PC-3 (cell line): Measurements from ENCODE around the gene TREM1. TPM values are rescaled to one million over a fixed set of nuclear protein-coding genes. Genes with fewer than 3 reads are reported as not detected.

Source experiments
- ATAC-seq: fragments of 200-7000 bp; cut with Tn5 transposase; 2 replicates; pipeline ENCODE4 v1.9.1; 2020; ENCODE audit warnings: mild to moderate bottlenecking, moderate library complexity
- BruUV-seq: library from RNA; stranded (reverse); fragments of 400-500 nt; replicated peaks from 2 replicates; lab custom pipeline; 2021; lab: Mats Ljungman, UMichigan
- CTCF ChIA-PET: fragments of 300-600 bp; sonication (Branson Sonifier 250); formaldehyde crosslinking; loops from one replicate; lab custom pipeline; 2022; ENCODE audit warnings: antibody characterized with exemption; lab: Charles Lee
- POLR2A ChIA-PET: fragments of 300-600 bp; sonication (Branson Sonifier 250); formaldehyde crosslinking; loops from one replicate; lab custom pipeline; 2022; ENCODE audit warnings: antibody characterized with exemption; ENCODE audit not compliant: unreplicated experiment; lab: Charles Lee
- DNase-seq: peaks from one replicate; pipeline ENCODE4 v3.0.0-alpha.2; 2015
- H2AFZ ChIP-seq: fragments of 300-600 bp; sonication (generic); 2 replicates; pipeline ENCODE4 v1.6.0; 2016; ENCODE audit warnings: antibody characterized with exemption, low read length
- H3F3A ChIP-seq: fragments of 300-600 bp; sonication (generic); one replicate; pipeline ENCODE4 v1.6.0; 2017; ENCODE audit warnings: antibody characterized with exemption, low read length, control low read depth, mild to moderate bottlenecking; ENCODE audit not compliant: unreplicated experiment
- H3K27ac ChIP-seq: fragments of 300-600 bp; sonication (generic); 2 replicates; pipeline ENCODE4 v1.5.1; 2016; ENCODE audit warnings: mild to moderate bottlenecking, low read length
- H3K27me3 ChIP-seq: fragments of 300-600 bp; sonication (generic); 2 replicates; pipeline ENCODE4 v1.6.1; 2016; ENCODE audit warnings: low read length, mixed read lengths
- H3K36me3 ChIP-seq: fragments of 300-600 bp; sonication (generic); 2 replicates; pipeline ENCODE4 v1.6.1; 2016; ENCODE audit warnings: low read depth, mixed run types, low read length, mixed read lengths
- H3K4me1 ChIP-seq: fragments of 300-600 bp; sonication (generic); 2 replicates; pipeline ENCODE4 v1.5.1; 2016; ENCODE audit warnings: low read length; ENCODE audit not compliant: insufficient read depth
- H3K4me2 ChIP-seq: fragments of 300-600 bp; sonication (generic); 2 replicates; pipeline ENCODE4 v1.6.0; 2016; ENCODE audit warnings: low read length
- H3K4me3 ChIP-seq: fragments of 300-600 bp; sonication (generic); 2 replicates; pipeline ENCODE4 v1.5.1; 2016; ENCODE audit warnings: mild to moderate bottlenecking, low read length, mixed read lengths
- H3K79me2 ChIP-seq: fragments of 300-600 bp; sonication (generic); 2 replicates; pipeline ENCODE4 v1.6.1; 2017; ENCODE audit warnings: low read length, mixed read lengths
- H3K9ac ChIP-seq: fragments of 300-600 bp; sonication (generic); 2 replicates; pipeline ENCODE4 v1.6.0; 2016; ENCODE audit warnings: mild to moderate bottlenecking, low read length
- H3K9me2 ChIP-seq: fragments of 300-600 bp; sonication (generic); replicated peaks from 2 replicates; pipeline ENCODE4 v1.6.1; 2016; ENCODE audit warnings: mixed run types, low read length, mixed read lengths
- H3K9me3 ChIP-seq: fragments of 300-600 bp; sonication (generic); 2 replicates; pipeline ENCODE4 v1.6.1; 2016; ENCODE audit warnings: low read length, mixed read lengths
- H4K20me1 ChIP-seq: fragments of 300-600 bp; sonication (generic); 2 replicates; pipeline ENCODE4 v1.6.1; 2016; ENCODE audit warnings: low read length, mixed read lengths
- CTCF ChIP-seq: fragments of 300-600 bp; sonication (generic); conservative IDR thresholded peaks from 2 replicates; pipeline ENCODE4 v1.5.1; 2017; ENCODE audit warnings: antibody characterized with exemption, low read depth, mild to moderate bottlenecking, low read length
- EZH2 ChIP-seq: fragments of 300-600 bp; sonication (generic); IDR thresholded peaks from one replicate; pipeline ENCODE4 v1.6.1; 2017; ENCODE audit warnings: antibody characterized with exemption, mild to moderate bottlenecking, low read length; ENCODE audit not compliant: unreplicated experiment
- EZH2phosphoT487 ChIP-seq: fragments of 300-600 bp; sonication (generic); IDR thresholded peaks from 2 replicates; pipeline ENCODE4 v1.6.1; 2018; ENCODE audit warnings: mild to moderate bottlenecking, antibody characterized with exemption, low read length, borderline replicate concordance
- intact Hi-C: fragments of 100-400 bp; cut with micrococcal nuclease; formaldehyde crosslinking; loops from 2 replicates; pipeline ENCODE4 v1.9.0; 2023
- total RNA-seq: library from RNA; depleted of rRNA; stranded (reverse); fragments of >200 nt; gene quantifications from 2 replicates; pipeline ENCODE4 v1.2.3, GENCODE V29; 2014

TREM1 gene
- total RNA-seq, 1 experiment from 2014 or later = 0.98 TPM

DNA sequence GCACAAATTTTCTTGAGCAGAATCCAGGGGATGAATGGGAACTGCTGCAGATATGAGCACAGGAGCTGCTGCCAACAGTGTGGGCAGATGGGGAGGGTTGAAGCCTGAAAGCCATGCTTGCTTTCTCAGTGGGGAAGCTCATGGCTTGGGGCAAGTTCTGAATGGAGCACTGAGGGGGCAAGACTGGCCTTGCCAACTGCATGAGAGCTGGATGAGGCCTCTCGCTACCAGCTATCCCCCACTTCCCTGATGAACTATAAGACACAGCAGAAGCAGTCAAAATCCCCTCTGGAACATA lies 28.3 kb downstream of the TREM1 start:
- ATAC-seq (no peak), DNase-seq (no peak)
- H3F3A ChIP-seq = no peaks in the 10 kb centered on the region
- H3K36me3 ChIP-seq = no peaks in the 10 kb centered on the region
- H4K20me1 ChIP-seq = no peaks in the 10 kb centered on the region
- no peak overlapping the region for H3K27ac ChIP-seq
- H3K9me3 ChIP-seq = peaks cover 12% of the 10 kb centered on the region; the same call in 1 of the 2 replicates
- H3K4me1 ChIP-seq = peaks cover 19% of the 10 kb centered on the region
- POLR2A ChIA-PET = interaction anchor here (0.6 kb wide), 2 partner anchors 30 to 230 kb away, joined by 3 read pairs; no protein-coding TSS in a partner anchor
- TF ChIP-seq EZH2phosphoT487 = no peak
- no peak for TF ChIP-seq EZH2
- no peak for TF ChIP-seq CTCF
- no TSS peak for BruUV-seq
- no peaks in the 10 kb centered on the region for H3K79me2 ChIP-seq
- no peak overlapping the region for H3K9ac ChIP-seq
- intact Hi-C loops = no loop called here
- no peak overlapping the region for H2AFZ ChIP-seq
- CTCF ChIA-PET = no interaction called here
- peaks cover 2% of the 10 kb centered on the region; the same call in 1 of the 2 replicates for H3K27me3 ChIP-seq
- H3K9me2 ChIP-seq = no peaks in the 10 kb centered on the region
- no peak overlapping the region for H3K4me3 ChIP-seq
- H3K4me2 ChIP-seq = no peak overlapping the region

GRCh38 chr6:41257369-41258195 lies 28.9 kb downstream of the TREM1 start:
- ATAC-seq = peak; percentile 64
- Histone ChIP-seq H3K4me1 (peaks cover 19% of the 10 kb centered on the region), H3K9me3 (peaks cover 11% of the 10 kb centered on the region; the same call in 1 of the 2 replicates), H2AFZ (no peak overlapping the region), H3K9ac (no peak overlapping the region), H3K27ac (no peak overlapping the region), H3F3A (no peaks in the 10 kb centered on the region), H3K9me2 (no peaks in the 10 kb centered on the region), H3K4me2 (peak overlapping the region; percentile 35; the same call in 1 of the 2 replicates), H3K36me3 (no peaks in the 10 kb centered on the region), H3K4me3 (no peak overlapping the region), H4K20me1 (no peaks in the 10 kb centered on the region), H3K79me2 (no peaks in the 10 kb centered on the region), H3K27me3 (peaks cover 5% of the 10 kb centered on the region)
- POLR2A ChIA-PET = interaction anchor here (0.6 to 0.7 kb wide), 3 partner anchors 31 to 943 kb away, joined by 3 to 38 read pairs (median 3); no protein-coding TSS in a partner anchor
- peak; percentile 73 for DNase-seq
- BruUV-seq = no TSS peak
- CTCF ChIA-PET = no interaction called here
- no peak for TF ChIP-seq CTCF
- TF ChIP-seq EZH2phosphoT487 = no peak
- no peak for TF ChIP-seq EZH2
- intact Hi-C loops = no loop called here

GRCh38 chr6:41256383-41256782 lies 30.1 kb downstream of the TREM1 start:
- H3F3A ChIP-seq = no peaks in the 10 kb centered on the region
- peaks cover 8% of the 10 kb centered on the region for H3K27me3 ChIP-seq
- no peaks in the 10 kb centered on the region for H3K36me3 ChIP-seq
- peak overlapping the region; percentile 35; the same call in 1 of the 2 replicates for H3K4me2 ChIP-seq
- no peak for TF ChIP-seq EZH2phosphoT487
- TF ChIP-seq CTCF = no peak
- TF ChIP-seq EZH2 = no peak
- no peak overlapping the region for H3K9ac ChIP-seq
- ChIA-PET CTCF (no interaction called here), POLR2A (no interaction called here)
- no peak overlapping the region for H2AFZ ChIP-seq
- H3K9me3 ChIP-seq = no peaks in the 10 kb centered on the region
- DNase-seq (no peak), ATAC-seq (no peak)
- H3K79me2 ChIP-seq = no peaks in the 10 kb centered on the region
- H3K27ac ChIP-seq = no peak overlapping the region
- intact Hi-C loops = no loop called here
- no peaks in the 10 kb centered on the region for H3K9me2 ChIP-seq
- H4K20me1 ChIP-seq = no peaks in the 10 kb centered on the region
- H3K4me3 ChIP-seq = no peak overlapping the region
- BruUV-seq = no TSS peak
- H3K4me1 ChIP-seq = peaks cover 19% of the 10 kb centered on the region
